ENCODE results near the gene CLK1. TPM values are rescaled to one million over a fixed set of nuclear protein-coding genes. Genes with fewer than 3 reads are reported as not detected.

CLK1 gene
- total and polyA plus RNA-seq, 2 donors (not counting 3 experiments of a cell fraction or from before 2014, with no cell fraction given) = 61.4 to 92.4 TPM

GRCh38 chr2:200810252-200810997 is 54.0 kb downstream of the CLK1 start:
- H3K4me3 ChIP-seq (replicated peaks in 1 of 3; ENCODE audit: insufficient read depth in 1 of 3, low read depth in 1 of 3, low read length in 3 of 3) = peak overlapping the region; percentile 41 to 76 (median 65)
- peak overlapping the region; percentile 79 for H3K9ac ChIP-seq (replicated peaks; ENCODE audit: extremely low read depth, insufficient read depth, low read length)
- peak; percentile 92 for FAIRE-seq
- BruUV-seq (replicated peaks) = no TSS peak
- peaks cover 34% of the 10 kb centered on the region for H3K4me1 ChIP-seq (ENCODE audit: control insufficient read depth, extremely low read depth, insufficient read depth, low read length)
- H3K9me3 ChIP-seq (replicated peaks; ENCODE audit: control insufficient read depth, insufficient read depth, low read length) = no peaks in the 10 kb centered on the region
- H3K27me3 ChIP-seq (ENCODE audit: control insufficient read depth in 2 of 2, insufficient read depth in 2 of 2, low read length in 2 of 2) = no peaks in the 10 kb centered on the region
- TF ChIP-seq JUN (IDR thresholded peaks at IDR 0.05; ENCODE audit: borderline replicate concordance, insufficient read depth, insufficient read length, low read depth) (no peak), MYC (IDR thresholded peaks at IDR 0.05; ENCODE audit: low read depth, low read length) (no peak), FOS (IDR thresholded peaks at IDR 0.05; ENCODE audit: borderline replicate concordance, insufficient read depth, low read length) (peak; percentile 42), POLR2A (IDR thresholded peaks at IDR 0.05; ENCODE audit: low read depth, low read length) (peak; percentile 27), GATA2 (IDR thresholded peaks at IDR 0.05; ENCODE audit: insufficient read depth, insufficient read length, low read depth, low read length) (peak; percentile 23), EZH2 (IDR thresholded peaks at IDR 0.05; ENCODE audit: borderline replicate concordance, low read depth, low read length, severe bottlenecking) (no peak), POLR2AphosphoS5 (IDR thresholded peaks at IDR 0.05; ENCODE audit: insufficient read depth, low read depth, low read length) (peak; percentile 33)
- TF ChIP-seq, protein P1, sequence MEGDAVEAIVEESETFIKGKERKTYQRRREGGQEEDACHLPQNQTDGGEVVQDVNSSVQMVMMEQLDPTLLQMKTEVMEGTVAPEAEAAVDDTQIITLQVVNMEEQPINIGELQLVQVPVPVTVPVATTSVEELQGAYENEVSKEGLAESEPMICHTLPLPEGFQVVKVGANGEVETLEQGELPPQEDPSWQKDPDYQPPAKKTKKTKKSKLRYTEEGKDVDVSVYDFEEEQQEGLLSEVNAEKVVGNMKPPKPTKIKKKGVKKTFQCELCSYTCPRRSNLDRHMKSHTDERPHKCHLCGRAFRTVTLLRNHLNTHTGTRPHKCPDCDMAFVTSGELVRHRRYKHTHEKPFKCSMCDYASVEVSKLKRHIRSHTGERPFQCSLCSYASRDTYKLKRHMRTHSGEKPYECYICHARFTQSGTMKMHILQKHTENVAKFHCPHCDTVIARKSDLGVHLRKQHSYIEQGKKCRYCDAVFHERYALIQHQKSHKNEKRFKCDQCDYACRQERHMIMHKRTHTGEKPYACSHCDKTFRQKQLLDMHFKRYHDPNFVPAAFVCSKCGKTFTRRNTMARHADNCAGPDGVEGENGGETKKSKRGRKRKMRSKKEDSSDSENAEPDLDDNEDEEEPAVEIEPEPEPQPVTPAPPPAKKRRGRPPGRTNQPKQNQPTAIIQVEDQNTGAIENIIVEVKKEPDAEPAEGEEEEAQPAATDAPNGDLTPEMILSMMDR (IDR thresholded peaks at IDR 0.05; ENCODE audit: extremely low read depth in 1 of 2, insufficient read depth in 1 of 2, low read depth in 1 of 2, low read length in 2 of 2) = no peak
- TF ChIP-seq, protein P2, sequence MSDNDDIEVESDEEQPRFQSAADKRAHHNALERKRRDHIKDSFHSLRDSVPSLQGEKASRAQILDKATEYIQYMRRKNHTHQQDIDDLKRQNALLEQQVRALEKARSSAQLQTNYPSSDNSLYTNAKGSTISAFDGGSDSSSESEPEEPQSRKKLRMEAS (IDR thresholded peaks at IDR 0.05; ENCODE audit: insufficient read depth, insufficient read length) = no peak
- H3K36me3 ChIP-seq (ENCODE audit: control insufficient read depth in 2 of 2, extremely low read depth in 1 of 2, insufficient read depth in 2 of 2, low read length in 2 of 2) = peaks cover 6 to 13% of the 10 kb centered on the region in 2 experiments
- ChIA-PET POLR2A (interaction anchor here (0.6 to 0.8 kb wide), 2 partner anchors 23 to 57 kb away, joined by 3 read pairs; no protein-coding TSS in a partner anchor), CTCF (interaction anchor here (0.8 to 3.1 kb wide), 6 partner anchors 14 to 97 kb away, joined by 3 to 16 read pairs (median 7); no protein-coding TSS in a partner anchor)
- peaks cover 38% of the 10 kb centered on the region for H3K79me2 ChIP-seq (ENCODE audit: control insufficient read depth, insufficient read depth, low read length)
- peaks cover 7% of the 10 kb centered on the region for H4K20me1 ChIP-seq (replicated peaks; ENCODE audit: control insufficient read depth, extremely low read depth, insufficient read depth, low read length)
- peak overlapping the region; percentile 77 for H3K27ac ChIP-seq (ENCODE audit: insufficient read depth, low read depth, low read length)
- H2AFZ ChIP-seq (ENCODE audit: low read depth, low read length) = peak overlapping the region; percentile 27
- dilution Hi-C loops (cut with MboI; ENCODE audit: extremely low pct_ligation_motif_present, low sequenced_read_pairs) (no loop called here), intact Hi-C loops (cut with micrococcal nuclease) (loop anchor here (5.0 kb wide), 1 partner anchor 828 kb away; no protein-coding TSS in a partner anchor)
- DNase-seq (ENCODE audit: low read depth, low spot score) = peak; percentile 84
- no peaks in the 10 kb centered on the region for H3K9me1 ChIP-seq (replicated peaks; ENCODE audit: control insufficient read depth, extremely low read depth, insufficient read depth, low read length)
- peak overlapping the region; percentile 93 for H3K4me2 ChIP-seq (ENCODE audit: insufficient read depth, low read length)

Measured in endothelial cell of umbilical vein (primary cell).